ENCODE results near the gene LTBP1.

The LTBP1 gene

GRCh38 chr2:32990556-32990955, 43.8 kb downstream of the LTBP1 start:
- no peaks in the 10 kb centered on the region for H3K27me3 ChIP-seq (ENCODE audit: insufficient read depth, poor library complexity, severe bottlenecking)
- no peak for DNase-seq (ENCODE audit: low read depth in 1 of 2, low spot score in 1 of 2)
- H3K4me3 ChIP-seq (replicated peaks; ENCODE audit: insufficient read depth, low read length): no peak overlapping the region
- no peak overlapping the region for H3K27ac ChIP-seq (replicated peaks)
- TF ChIP-seq POLR2AphosphoS5 (IDR thresholded peaks at IDR 0.05; ENCODE audit: low read depth) (no peak), GABPA (IDR thresholded peaks at IDR 0.05; ENCODE audit: low read depth) (no peak), SPI1 (IDR thresholded peaks at IDR 0.05; ENCODE audit: borderline replicate concordance, low read depth) (no peak)

GRCh38 chr2:32991091-32991845, 44.5 kb downstream of the LTBP1 start:
- DNase-seq (ENCODE audit: low read depth in 1 of 2, low spot score in 1 of 2): no peak
- H3K27me3 ChIP-seq (ENCODE audit: insufficient read depth, poor library complexity, severe bottlenecking): no peaks in the 10 kb centered on the region
- no peak for TF ChIP-seq GABPA (IDR thresholded peaks at IDR 0.05; ENCODE audit: low read depth)
- no peak for TF ChIP-seq SPI1 (IDR thresholded peaks at IDR 0.05; ENCODE audit: borderline replicate concordance, low read depth)
- TF ChIP-seq, protein P1, sequence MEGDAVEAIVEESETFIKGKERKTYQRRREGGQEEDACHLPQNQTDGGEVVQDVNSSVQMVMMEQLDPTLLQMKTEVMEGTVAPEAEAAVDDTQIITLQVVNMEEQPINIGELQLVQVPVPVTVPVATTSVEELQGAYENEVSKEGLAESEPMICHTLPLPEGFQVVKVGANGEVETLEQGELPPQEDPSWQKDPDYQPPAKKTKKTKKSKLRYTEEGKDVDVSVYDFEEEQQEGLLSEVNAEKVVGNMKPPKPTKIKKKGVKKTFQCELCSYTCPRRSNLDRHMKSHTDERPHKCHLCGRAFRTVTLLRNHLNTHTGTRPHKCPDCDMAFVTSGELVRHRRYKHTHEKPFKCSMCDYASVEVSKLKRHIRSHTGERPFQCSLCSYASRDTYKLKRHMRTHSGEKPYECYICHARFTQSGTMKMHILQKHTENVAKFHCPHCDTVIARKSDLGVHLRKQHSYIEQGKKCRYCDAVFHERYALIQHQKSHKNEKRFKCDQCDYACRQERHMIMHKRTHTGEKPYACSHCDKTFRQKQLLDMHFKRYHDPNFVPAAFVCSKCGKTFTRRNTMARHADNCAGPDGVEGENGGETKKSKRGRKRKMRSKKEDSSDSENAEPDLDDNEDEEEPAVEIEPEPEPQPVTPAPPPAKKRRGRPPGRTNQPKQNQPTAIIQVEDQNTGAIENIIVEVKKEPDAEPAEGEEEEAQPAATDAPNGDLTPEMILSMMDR (IDR thresholded peaks at IDR 0.05; ENCODE audit: insufficient read depth, low read length): no peak
- no peak for TF ChIP-seq POLR2AphosphoS5 (IDR thresholded peaks at IDR 0.05; ENCODE audit: low read depth)
- TF ChIP-seq, protein P2, sequence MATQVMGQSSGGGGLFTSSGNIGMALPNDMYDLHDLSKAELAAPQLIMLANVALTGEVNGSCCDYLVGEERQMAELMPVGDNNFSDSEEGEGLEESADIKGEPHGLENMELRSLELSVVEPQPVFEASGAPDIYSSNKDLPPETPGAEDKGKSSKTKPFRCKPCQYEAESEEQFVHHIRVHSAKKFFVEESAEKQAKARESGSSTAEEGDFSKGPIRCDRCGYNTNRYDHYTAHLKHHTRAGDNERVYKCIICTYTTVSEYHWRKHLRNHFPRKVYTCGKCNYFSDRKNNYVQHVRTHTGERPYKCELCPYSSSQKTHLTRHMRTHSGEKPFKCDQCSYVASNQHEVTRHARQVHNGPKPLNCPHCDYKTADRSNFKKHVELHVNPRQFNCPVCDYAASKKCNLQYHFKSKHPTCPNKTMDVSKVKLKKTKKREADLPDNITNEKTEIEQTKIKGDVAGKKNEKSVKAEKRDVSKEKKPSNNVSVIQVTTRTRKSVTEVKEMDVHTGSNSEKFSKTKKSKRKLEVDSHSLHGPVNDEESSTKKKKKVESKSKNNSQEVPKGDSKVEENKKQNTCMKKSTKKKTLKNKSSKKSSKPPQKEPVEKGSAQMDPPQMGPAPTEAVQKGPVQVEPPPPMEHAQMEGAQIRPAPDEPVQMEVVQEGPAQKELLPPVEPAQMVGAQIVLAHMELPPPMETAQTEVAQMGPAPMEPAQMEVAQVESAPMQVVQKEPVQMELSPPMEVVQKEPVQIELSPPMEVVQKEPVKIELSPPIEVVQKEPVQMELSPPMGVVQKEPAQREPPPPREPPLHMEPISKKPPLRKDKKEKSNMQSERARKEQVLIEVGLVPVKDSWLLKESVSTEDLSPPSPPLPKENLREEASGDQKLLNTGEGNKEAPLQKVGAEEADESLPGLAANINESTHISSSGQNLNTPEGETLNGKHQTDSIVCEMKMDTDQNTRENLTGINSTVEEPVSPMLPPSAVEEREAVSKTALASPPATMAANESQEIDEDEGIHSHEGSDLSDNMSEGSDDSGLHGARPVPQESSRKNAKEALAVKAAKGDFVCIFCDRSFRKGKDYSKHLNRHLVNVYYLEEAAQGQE (IDR thresholded peaks at IDR 0.05; ENCODE audit: insufficient replicate concordance, low read depth): no peak
- H3K27ac ChIP-seq (replicated peaks): no peak overlapping the region
- no peak overlapping the region for H3K4me3 ChIP-seq (replicated peaks; ENCODE audit: insufficient read depth, low read length)

DNA sequence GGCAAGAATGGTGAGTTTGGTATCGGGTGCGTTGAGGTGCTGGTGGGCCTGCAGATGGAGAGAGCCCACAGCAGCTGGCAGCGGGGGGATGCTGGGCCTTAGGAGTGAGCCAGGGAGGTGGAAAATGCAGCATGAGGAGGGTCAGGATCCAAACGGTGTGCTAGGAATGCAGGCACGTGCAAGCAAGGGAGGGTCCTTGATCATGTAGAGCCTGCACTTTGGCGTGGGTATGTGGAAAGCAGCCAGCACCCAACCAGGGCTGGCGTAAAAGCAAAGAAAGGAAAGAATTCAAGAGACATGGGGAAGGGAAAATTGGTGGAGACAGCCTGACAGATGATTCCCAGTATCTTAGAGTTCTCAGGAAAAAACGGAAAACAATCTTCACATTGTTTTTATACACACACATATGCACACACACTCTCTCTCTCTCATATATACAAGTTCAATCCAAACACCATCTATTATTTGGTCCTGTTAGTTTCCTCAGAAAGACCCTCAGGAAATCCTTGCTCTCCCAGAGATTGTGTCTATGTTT, 46.3 kb downstream of the LTBP1 start:
- H3K4me3 ChIP-seq (replicated peaks; ENCODE audit: insufficient read depth, low read length): no peak overlapping the region
- no peak overlapping the region for H3K27ac ChIP-seq (replicated peaks)

More for the DNA sequence above, 46.3 kb downstream of the LTBP1 start:
- TF ChIP-seq GABPA (IDR thresholded peaks at IDR 0.05; ENCODE audit: low read depth): no peak
- TF ChIP-seq POLR2AphosphoS5 (IDR thresholded peaks at IDR 0.05; ENCODE audit: low read depth): no peak
- TF ChIP-seq, protein P1 (IDR thresholded peaks at IDR 0.05; ENCODE audit: insufficient read depth, low read length): no peak
- TF ChIP-seq SPI1 (IDR thresholded peaks at IDR 0.05; ENCODE audit: borderline replicate concordance, low read depth): no peak
- TF ChIP-seq, protein P2 (IDR thresholded peaks at IDR 0.05; ENCODE audit: insufficient replicate concordance, low read depth): no peak
- H3K27me3 ChIP-seq (ENCODE audit: insufficient read depth, poor library complexity, severe bottlenecking): no peaks in the 10 kb centered on the region
- no peak for DNase-seq (ENCODE audit: low read depth in 1 of 2, low spot score in 1 of 2)

Data from HL-60 (cell line).